ENCODE results near the gene SEMA4C.
A peak's percentile ranks its signal among the peaks of the same experiment; 100 is the strongest.

Gene SEMA4C

GRCh38 chr2:96875498-96876268 lies 5.8 kb upstream of the SEMA4C start:
- TF ChIP-seq, protein P1, sequence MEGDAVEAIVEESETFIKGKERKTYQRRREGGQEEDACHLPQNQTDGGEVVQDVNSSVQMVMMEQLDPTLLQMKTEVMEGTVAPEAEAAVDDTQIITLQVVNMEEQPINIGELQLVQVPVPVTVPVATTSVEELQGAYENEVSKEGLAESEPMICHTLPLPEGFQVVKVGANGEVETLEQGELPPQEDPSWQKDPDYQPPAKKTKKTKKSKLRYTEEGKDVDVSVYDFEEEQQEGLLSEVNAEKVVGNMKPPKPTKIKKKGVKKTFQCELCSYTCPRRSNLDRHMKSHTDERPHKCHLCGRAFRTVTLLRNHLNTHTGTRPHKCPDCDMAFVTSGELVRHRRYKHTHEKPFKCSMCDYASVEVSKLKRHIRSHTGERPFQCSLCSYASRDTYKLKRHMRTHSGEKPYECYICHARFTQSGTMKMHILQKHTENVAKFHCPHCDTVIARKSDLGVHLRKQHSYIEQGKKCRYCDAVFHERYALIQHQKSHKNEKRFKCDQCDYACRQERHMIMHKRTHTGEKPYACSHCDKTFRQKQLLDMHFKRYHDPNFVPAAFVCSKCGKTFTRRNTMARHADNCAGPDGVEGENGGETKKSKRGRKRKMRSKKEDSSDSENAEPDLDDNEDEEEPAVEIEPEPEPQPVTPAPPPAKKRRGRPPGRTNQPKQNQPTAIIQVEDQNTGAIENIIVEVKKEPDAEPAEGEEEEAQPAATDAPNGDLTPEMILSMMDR (conservative IDR thresholded peaks at IDR 0.05; ENCODE audit: low read depth, low read length), result no peak
- no peak for DNase-seq (ENCODE audit: low read depth)

DNA sequence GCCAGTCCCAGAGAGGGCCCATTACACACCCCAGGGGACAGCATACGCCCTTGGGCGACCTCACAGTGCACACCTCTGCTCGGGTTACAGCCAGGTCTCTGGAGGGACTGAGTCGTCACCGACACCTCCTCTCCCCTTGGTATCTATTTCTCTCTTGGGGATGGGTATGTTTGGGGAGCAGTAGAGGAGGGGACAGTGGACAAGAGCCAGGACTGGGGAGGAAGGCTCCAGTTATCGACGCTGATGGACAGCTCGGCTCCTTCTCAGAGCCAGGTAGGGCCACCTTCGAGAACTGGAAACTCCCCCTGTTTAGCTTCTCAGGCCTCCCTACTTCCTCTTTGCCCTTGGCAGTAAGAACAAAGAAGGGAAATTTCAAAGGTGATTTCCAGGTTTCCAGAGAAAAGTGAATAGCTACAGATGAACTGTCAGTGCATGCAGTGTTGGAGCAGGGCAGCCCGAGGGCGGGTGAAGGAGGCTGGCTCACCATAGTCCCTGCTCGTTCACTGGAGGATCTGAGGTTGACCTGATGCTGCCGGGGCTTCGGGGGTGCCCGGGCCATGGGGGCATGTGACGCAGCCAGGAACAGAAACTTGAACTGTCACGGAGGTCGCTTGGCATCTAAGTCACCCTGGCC lies 4.4 kb upstream of the SEMA4C start:
- no peak overlapping the region for H3K4me3 ChIP-seq (ENCODE audit: low read length)
- TF ChIP-seq, protein P1 (conservative IDR thresholded peaks at IDR 0.05; ENCODE audit: low read depth, low read length), result no peak
- no peak for DNase-seq (ENCODE audit: low read depth)

More at GRCh38 chr2:96875498-96876268, 5.8 kb upstream of the SEMA4C start:
- H3K4me3 ChIP-seq (ENCODE audit: low read length), result no peak overlapping the region

DNA sequence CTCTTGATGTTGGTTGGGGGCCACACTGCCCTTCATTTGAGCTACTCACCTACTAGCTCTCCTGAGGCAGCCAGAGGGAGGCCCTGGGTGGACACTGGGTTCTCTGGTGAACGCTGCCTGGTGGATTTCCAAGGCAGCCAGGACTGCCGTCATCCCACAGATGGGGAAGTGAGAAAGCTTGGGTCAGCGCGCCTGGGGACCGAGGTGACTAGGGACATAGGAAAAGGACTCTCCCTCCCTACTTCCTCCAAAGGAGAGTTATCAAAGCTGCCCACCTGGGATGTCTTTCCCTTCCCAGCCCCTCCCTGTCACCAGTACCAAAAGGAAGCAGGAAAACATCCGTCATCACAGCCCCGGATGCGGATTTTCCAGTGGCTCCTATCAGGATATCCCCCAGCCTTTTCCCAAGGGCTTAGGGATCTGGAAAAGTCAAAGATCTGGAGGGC lies 3.8 kb upstream of the SEMA4C start:
- TF ChIP-seq, protein P1 (conservative IDR thresholded peaks at IDR 0.05; ENCODE audit: low read depth, low read length), result no peak
- no peak for DNase-seq (ENCODE audit: low read depth)
- H3K4me3 ChIP-seq (ENCODE audit: low read length), result no peak overlapping the region

GRCh38 chr2:96872591-96873349 lies 2.9 kb upstream of the SEMA4C start:
- DNase-seq (ENCODE audit: low read depth), result no peak
- no peak overlapping the region for H3K4me3 ChIP-seq (ENCODE audit: low read length)
- TF ChIP-seq, protein P1 (conservative IDR thresholded peaks at IDR 0.05; ENCODE audit: low read depth, low read length), result no peak

DNA sequence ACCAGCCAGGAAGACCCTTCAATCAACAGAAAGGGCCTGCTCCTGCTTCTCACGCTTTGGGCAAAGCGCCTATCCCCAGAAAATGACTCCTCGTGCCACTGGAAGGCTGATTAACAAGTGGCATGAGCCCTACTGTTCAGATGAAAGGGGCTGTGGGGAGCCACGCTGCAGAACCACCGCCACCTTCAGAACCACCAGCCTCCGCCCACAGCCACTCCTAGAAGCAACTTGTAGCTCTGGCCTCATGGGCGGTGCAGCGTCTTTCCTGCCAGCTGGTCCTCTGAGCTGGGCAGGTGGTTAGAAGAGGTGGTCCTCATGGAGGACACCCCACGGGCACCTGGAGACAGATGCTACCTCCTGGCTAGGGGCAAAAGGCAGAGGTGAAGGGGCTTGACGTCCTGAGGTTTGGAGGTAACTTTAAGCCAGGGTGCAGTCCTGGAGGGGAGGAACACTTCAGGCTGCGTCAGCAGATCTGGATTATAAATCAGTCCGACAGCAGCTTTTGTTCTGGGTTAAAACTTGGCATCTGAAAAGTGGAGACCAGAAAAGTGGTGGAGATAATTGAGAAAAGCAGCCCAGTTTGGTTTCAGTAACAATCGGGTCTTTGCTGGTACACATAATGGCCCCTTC lies 861 bp upstream of the SEMA4C start:
- DNase-seq (ENCODE audit: low read depth), result no peak
- peak overlapping the region; percentile 87 for H3K4me3 ChIP-seq (ENCODE audit: low read length)
- TF ChIP-seq, protein P1 (conservative IDR thresholded peaks at IDR 0.05; ENCODE audit: low read depth, low read length), result no peak

DNA sequence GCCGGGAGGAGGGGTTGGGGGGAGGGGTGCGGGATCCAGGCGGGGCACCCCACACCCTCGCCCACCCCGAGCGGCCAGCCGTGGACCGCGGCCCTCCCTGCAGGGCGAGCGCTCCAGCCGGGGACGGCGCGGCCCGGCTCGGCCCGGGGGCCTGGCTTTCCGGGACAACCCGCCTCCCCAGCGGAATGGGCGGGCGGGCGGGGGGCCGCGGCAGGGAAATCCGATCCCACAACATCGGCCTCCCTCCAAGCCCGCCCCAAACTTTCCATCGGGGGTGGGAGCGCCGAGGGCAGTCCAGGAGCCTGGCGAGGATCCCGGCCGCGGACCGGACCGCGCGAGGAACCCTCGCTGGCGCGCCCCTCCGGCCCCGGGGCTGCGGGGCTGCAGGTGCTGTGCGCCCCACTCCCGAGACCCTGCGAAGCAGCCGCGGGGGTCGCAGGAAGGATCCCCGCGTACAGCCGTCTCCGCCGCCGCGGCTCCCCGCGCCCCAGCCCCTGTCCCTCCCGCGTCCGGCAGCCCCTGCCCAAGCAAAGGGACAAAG lies 529 bp downstream of the SEMA4C start:
- H3K4me3 ChIP-seq (ENCODE audit: low read length), result peak overlapping the region; percentile 87
- DNase-seq (ENCODE audit: low read depth), result no peak
- TF ChIP-seq, protein P1 (conservative IDR thresholded peaks at IDR 0.05; ENCODE audit: low read depth, low read length), result no peak

All from retinal pigment epithelial cell (primary cell).